ENCODE measurements around the gene PRSS12.
"Not testable (repeated sequence)": the region's sequence is repeated elsewhere in the genome, so short reads cannot be mapped to it uniquely, and the experiment has no call there.

The PRSS12 gene

DNA sequence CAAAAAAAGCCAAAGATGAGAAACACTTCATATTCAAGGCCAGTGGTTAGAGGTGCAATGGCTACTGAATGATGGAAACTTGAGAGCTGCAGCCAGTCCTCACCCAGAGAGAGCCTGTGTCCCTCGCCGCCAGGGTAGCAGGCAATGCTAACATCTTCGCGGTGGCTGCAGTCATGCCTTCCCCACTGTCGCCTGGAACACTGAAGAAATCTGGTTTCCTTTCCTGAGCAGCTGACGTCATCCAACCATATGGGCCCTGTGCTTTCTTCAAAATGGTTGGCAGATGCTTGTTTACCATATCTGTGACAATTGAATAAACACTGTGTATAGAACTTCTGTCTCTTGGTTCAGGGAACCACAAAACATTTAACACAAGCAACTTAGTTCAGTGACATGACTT, 39.7 kb downstream of the PRSS12 start:
- TF ChIP-seq, protein P1, sequence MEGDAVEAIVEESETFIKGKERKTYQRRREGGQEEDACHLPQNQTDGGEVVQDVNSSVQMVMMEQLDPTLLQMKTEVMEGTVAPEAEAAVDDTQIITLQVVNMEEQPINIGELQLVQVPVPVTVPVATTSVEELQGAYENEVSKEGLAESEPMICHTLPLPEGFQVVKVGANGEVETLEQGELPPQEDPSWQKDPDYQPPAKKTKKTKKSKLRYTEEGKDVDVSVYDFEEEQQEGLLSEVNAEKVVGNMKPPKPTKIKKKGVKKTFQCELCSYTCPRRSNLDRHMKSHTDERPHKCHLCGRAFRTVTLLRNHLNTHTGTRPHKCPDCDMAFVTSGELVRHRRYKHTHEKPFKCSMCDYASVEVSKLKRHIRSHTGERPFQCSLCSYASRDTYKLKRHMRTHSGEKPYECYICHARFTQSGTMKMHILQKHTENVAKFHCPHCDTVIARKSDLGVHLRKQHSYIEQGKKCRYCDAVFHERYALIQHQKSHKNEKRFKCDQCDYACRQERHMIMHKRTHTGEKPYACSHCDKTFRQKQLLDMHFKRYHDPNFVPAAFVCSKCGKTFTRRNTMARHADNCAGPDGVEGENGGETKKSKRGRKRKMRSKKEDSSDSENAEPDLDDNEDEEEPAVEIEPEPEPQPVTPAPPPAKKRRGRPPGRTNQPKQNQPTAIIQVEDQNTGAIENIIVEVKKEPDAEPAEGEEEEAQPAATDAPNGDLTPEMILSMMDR (IDR thresholded peaks at IDR 0.05; ENCODE audit: low read depth, low read length), result no peak
- peaks cover 2% of the 10 kb centered on the region for H3K36me3 ChIP-seq
- H3K27me3 ChIP-seq, result no peaks in the 10 kb centered on the region
- H3K9me3 ChIP-seq, result no peaks in the 10 kb centered on the region
- peak; percentile 58 for DNase-seq
- peaks cover 3% of the 10 kb centered on the region for H3K4me1 ChIP-seq
- no peak overlapping the region for H3K4me3 ChIP-seq (ENCODE audit: low read depth, low read length)

DNA sequence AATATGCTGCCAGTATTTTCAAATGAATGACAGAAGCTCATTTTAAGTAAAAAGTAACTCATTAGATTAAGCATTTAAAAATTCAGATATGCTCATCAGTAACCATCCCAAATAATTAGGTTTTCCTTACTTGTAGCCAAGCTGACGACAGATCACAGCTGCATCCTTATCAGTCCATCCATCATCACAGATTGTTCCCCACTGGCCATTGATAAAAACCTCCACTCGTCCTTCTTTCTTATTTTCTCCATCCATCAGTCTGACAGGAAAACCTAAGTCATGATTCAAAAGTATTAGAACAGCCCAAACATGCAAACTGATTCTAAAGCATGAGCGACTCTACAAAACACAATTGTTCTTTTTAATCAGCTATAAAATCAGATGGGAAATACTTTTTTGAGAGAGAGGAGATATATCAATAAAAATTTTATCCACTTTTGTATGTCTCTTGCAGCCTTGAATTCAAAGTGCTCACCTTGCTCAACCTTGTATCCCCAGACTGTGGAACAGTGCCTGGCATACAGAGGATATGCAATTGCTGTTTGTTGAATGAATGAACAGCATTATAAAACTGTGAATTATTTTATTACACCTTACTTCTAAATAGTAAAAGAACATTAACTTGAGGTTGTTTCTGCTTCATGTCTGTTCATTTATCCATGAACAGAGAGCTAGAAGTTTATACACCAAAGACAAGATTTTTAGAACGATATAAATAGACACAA, 44.3 kb downstream of the PRSS12 start:
- DNase-seq, result no peak
- TF ChIP-seq, protein P1 (IDR thresholded peaks at IDR 0.05; ENCODE audit: low read depth, low read length), result no peak
- H3K36me3 ChIP-seq, result peaks cover 11% of the 10 kb centered on the region; the same call in 1 of the 2 replicates
- H3K4me1 ChIP-seq, result peaks cover 5% of the 10 kb centered on the region
- H3K27me3 ChIP-seq, result no peaks in the 10 kb centered on the region
- H3K4me3 ChIP-seq (ENCODE audit: low read depth, low read length), result no peak overlapping the region
- no peaks in the 10 kb centered on the region for H3K9me3 ChIP-seq

DNA sequence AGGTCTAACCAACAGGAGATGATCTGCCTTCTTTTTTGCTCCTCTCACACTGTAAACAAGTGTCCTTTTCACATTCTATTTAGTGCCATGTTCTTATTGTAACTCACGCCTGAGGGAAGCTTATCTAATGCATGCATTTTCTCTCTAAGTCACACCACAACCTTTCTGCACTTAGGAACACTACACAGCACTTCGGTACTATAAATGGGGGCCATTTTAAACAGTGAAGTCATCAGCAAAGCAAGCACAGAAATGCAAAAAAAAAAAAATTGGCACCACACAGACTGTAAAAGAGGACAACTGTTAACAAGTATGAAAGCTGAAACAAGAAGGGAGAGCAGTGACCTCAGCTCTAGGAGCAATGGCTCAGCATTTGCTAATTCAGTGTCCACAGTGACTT, 45.2 kb downstream of the PRSS12 start:
- Histone ChIP-seq H3K9me3 (no peaks in the 10 kb centered on the region), H3K27me3 (no peaks in the 10 kb centered on the region), H3K4me1 (peaks cover 5% of the 10 kb centered on the region), H3K4me3 (ENCODE audit: low read depth, low read length) (no peak overlapping the region), H3K36me3 (peaks cover 14% of the 10 kb centered on the region; the same call in 1 of the 2 replicates)
- DNase-seq, result no peak
- TF ChIP-seq, protein P1 (IDR thresholded peaks at IDR 0.05; ENCODE audit: low read depth, low read length), result no peak

DNA sequence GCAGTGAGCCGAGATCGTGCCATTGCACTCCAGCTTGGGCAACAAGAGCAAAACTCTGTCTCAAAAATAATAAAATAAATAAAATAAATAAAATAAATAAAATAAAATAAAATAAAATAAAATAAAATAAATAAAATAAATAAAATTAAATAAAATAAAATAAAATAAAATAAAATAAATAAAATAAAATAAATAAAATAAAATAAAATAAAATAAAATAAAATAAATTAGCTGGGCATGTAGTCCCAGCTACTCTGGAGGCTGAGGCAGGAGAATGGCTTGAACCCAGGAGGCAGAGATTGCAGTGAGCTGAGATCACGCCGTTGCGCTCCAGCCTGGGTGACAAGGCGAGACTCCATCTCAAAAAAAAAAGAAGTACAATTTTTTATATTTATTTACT, 53.2 kb downstream of the PRSS12 start:
- H3K4me1 ChIP-seq; H3K9me3 ChIP-seq; DNase-seq; H3K4me3 ChIP-seq (ENCODE audit: low read depth, low read length); H3K27me3 ChIP-seq: not testable (repeated sequence)
- H3K36me3 ChIP-seq, result peaks cover 29% of the 10 kb centered on the region

DNA sequence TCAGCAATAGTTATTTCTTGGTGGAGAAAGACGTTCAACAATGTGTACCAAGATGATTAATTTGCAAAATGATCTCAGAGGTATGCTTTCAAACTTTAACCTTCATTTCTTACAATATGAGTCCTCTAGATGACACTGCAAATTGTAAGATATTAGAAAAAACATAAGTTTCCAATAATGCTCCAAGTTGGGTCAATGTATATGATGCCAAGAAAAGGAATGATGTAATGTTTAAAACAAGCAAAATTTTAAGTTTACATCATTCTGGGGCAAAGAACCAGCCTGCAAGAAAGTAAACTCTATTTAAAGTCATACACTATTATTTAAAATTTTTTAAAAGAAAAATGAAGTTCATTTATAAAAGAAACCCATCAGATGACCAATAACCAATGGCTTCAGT, 56.1 kb downstream of the PRSS12 start:
- no peaks in the 10 kb centered on the region for H3K27me3 ChIP-seq
- H3K4me1 ChIP-seq, result no peaks in the 10 kb centered on the region
- H3K9me3 ChIP-seq, result no peaks in the 10 kb centered on the region
- no peak for DNase-seq
- peaks cover 40% of the 10 kb centered on the region for H3K36me3 ChIP-seq
- no peak overlapping the region for H3K4me3 ChIP-seq (ENCODE audit: low read depth, low read length)
- TF ChIP-seq, protein P1 (IDR thresholded peaks at IDR 0.05; ENCODE audit: low read depth, low read length), result no peak

DNA sequence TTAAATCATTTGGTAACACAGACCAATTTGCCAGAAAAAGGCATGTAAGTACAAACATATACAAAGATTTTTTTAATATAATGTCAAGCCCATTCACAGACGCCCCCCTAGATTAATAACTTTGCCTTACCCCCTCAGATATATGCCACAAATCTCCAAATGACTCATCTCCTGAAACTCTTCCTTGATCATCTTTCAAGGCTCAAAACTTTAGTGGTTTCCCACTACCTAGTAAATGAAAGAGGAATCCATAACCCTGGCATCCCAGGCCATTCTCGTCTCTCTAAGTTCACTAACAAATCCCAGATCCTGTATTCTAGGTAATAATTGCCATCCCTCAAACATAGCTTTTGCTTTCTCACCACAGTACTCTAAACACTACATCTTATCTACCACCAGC, 61.9 kb downstream of the PRSS12 start:
- H3K27me3 ChIP-seq, result no peaks in the 10 kb centered on the region
- H3K9me3 ChIP-seq, result no peaks in the 10 kb centered on the region
- TF ChIP-seq, protein P1 (IDR thresholded peaks at IDR 0.05; ENCODE audit: low read depth, low read length), result no peak
- H3K36me3 ChIP-seq, result peaks cover 25% of the 10 kb centered on the region
- no peak for DNase-seq
- no peaks in the 10 kb centered on the region for H3K4me1 ChIP-seq
- no peak overlapping the region for H3K4me3 ChIP-seq (ENCODE audit: low read depth, low read length)

Data from BE2C (cell line).